GM12878 (cell line): ENCODE data around the gene PLEKHD1. TPM values are rescaled to one million over a fixed set of nuclear protein-coding genes. Genes with fewer than 3 reads are reported as not detected.

Experiments
- ATAC-seq: fragments of 200-7000 bp; cut with Tn5 transposase; 3 replicates; pipeline ENCODE4 v1.9.1; 2020; ENCODE audit warnings: mild to moderate bottlenecking, moderate library complexity
- BruUV-seq: library from RNA; stranded (reverse); fragments of 400-500 nt; replicated peaks from 2 replicates; lab custom pipeline; 2021; lab: Mats Ljungman, UMichigan
- CTCF ChIA-PET: fragments of 300-600 bp; sonication (Branson Sonifier 250); formaldehyde crosslinking; extraction: SDS; loops from one replicate; lab custom pipeline; 2021; ENCODE audit warnings: inconsistent platforms; lab: Yijun Ruan, JAX
- POLR2A ChIA-PET: fragments of 350-600 bp; formaldehyde crosslinking; extraction: SDS; loops from one replicate; lab custom pipeline; 2021; ENCODE audit warnings: inconsistent platforms; lab: Charles Lee
- RAD21 ChIA-PET: fragments of 300-600 bp; sonication (Branson Sonifier 250); formaldehyde crosslinking; loops from one replicate; lab custom pipeline; 2023; ENCODE audit warnings: antibody characterized with exemption; ENCODE audit not compliant: unreplicated experiment; lab: Charles Lee
- SMC1A ChIA-PET: fragments of 300-600 bp; sonication (Branson Sonifier 250); formaldehyde crosslinking; loops from one replicate; lab custom pipeline; 2023; ENCODE audit not compliant: unreplicated experiment, uncharacterized antibody; lab: Charles Lee
- DNase-seq: peaks from one replicate; pipeline ENCODE4 v3.0.0-alpha.2; 2011; ENCODE audit warnings: low read depth, low spot score
- FAIRE-seq: peaks from 3 replicates; lab custom pipeline; 2011; peaks lifted over from hg19 to GRCh38; lab: Jason Lieb, UNC
- H2AFZ ChIP-seq: 2 replicates; pipeline ENCODE4 v1.6.0; 2011; ENCODE audit warnings: low read depth, low read length, control low read depth; ENCODE audit not compliant: control insufficient read depth
- H3K27ac ChIP-seq: 2 replicates; pipeline ENCODE4 v1.5.1; 2011; ENCODE audit warnings: control low read depth; ENCODE audit not compliant: control insufficient read depth, insufficient read depth
- H3K27me3 ChIP-seq, 2 experiments: replicated peaks in 1 of 2; 2 replicates each; pipeline versions ENCODE4 v1.6.0 to v1.6.1; 2011; ENCODE audit warnings: low read length in 1 of 2; ENCODE audit not compliant: control insufficient read depth in 2 of 2, insufficient read depth in 2 of 2
- H3K36me3 ChIP-seq, 2 experiments: 2 replicates each; pipeline ENCODE4 v1.5.1; 2011; ENCODE audit warnings: low read length in 1 of 2; ENCODE audit not compliant: control insufficient read depth in 2 of 2, insufficient read depth in 2 of 2
- H3K4me1 ChIP-seq: 2 replicates; pipeline ENCODE4 v1.6.1; 2011; ENCODE audit warnings: mild to moderate bottlenecking, low read length, moderate library complexity, mixed read lengths; ENCODE audit not compliant: control insufficient read depth, insufficient read depth
- H3K4me2 ChIP-seq: 2 replicates; pipeline ENCODE4 v1.6.0; 2011; ENCODE audit warnings: control low read depth; ENCODE audit not compliant: control insufficient read depth, insufficient read depth
- H3K4me3 ChIP-seq: fragments of 200-600 bp; sonication (generic); 2 replicates; pipeline ENCODE4 v1.5.1; 2016
- H3K79me2 ChIP-seq: 2 replicates; pipeline ENCODE4 v1.6.0; 2011; ENCODE audit warnings: low read length; ENCODE audit not compliant: control insufficient read depth, insufficient read depth
- H3K9ac ChIP-seq: 2 replicates; pipeline ENCODE4 v1.8.0; 2011; ENCODE audit warnings: low read length, control low read depth, mixed read lengths; ENCODE audit not compliant: control insufficient read depth, insufficient read depth
- H3K9me3 ChIP-seq: replicated peaks from 3 replicates; pipeline ENCODE4 v1.5.1; 2011; ENCODE audit warnings: mild to moderate bottlenecking, low read length; ENCODE audit not compliant: control insufficient read depth, insufficient read depth
- H4K20me1 ChIP-seq: 2 replicates; pipeline ENCODE4 v1.6.0; 2011; ENCODE audit not compliant: control insufficient read depth, insufficient read depth
- CBX3 ChIP-seq: fragments of 200-600 bp; sonication (generic); IDR thresholded peaks from 2 replicates; pipeline ENCODE4 v1.6.1; 2016; ENCODE audit warnings: low read depth, borderline replicate concordance
- CUX1 ChIP-seq: IDR thresholded peaks from 2 replicates; pipeline ENCODE4 v1.6.1; 2012; ENCODE audit warnings: improper control_type of control experiment, low read depth, low read length; ENCODE audit not compliant: insufficient replicate concordance
- FOXM1 ChIP-seq: IDR thresholded peaks from 2 replicates; pipeline ENCODE4 v1.6.1; 2012; ENCODE audit warnings: low read depth, mild to moderate bottlenecking, inconsistent platforms, low read length, moderate library complexity
- LARP7 ChIP-seq: fragments of 450-650 bp; IDR thresholded peaks from 2 replicates; pipeline ENCODE4 v1.6.1; 2017; ENCODE audit warnings: mild to moderate bottlenecking
- PAX8 ChIP-seq: fragments of 450-650 bp; IDR thresholded peaks from 2 replicates; pipeline ENCODE4 v1.6.1; 2017; ENCODE audit warnings: mild to moderate bottlenecking, moderate library complexity
- PBX3 ChIP-seq: IDR thresholded peaks from 2 replicates; pipeline ENCODE4 v1.6.1; 2011; ENCODE audit warnings: mild to moderate bottlenecking, low read depth, low read length, moderate library complexity; ENCODE audit not compliant: insufficient replicate concordance
- RELA ChIP-seq: fragments of 450-650 bp; IDR thresholded peaks from 2 replicates; pipeline ENCODE4 v1.8.0; 2014; ENCODE audit warnings: borderline replicate concordance; ENCODE audit not compliant: partially characterized antibody
- REST ChIP-seq: IDR thresholded peaks from 2 replicates; pipeline ENCODE4 v1.6.1; 2012; ENCODE audit warnings: mild to moderate bottlenecking, low read depth, low read length
- SMAD5 ChIP-seq: IDR thresholded peaks from 2 replicates; pipeline ENCODE4 v1.6.1; 2016; ENCODE audit warnings: antibody characterized with exemption, low read depth
- SUZ12 ChIP-seq: fragments of 200-600 bp; sonication (generic); IDR thresholded peaks from one replicate; pipeline ENCODE4 v1.6.1; 2018; ENCODE audit warnings: antibody characterized with exemption, mild to moderate bottlenecking; ENCODE audit not compliant: unreplicated experiment
- YBX1 ChIP-seq: fragments of 450-650 bp; IDR thresholded peaks from 2 replicates; pipeline ENCODE4 v1.6.1; 2016; ENCODE audit warnings: antibody characterized with exemption
- YY1 ChIP-seq: IDR thresholded peaks from 2 replicates; pipeline ENCODE4 v1.6.1; 2011; ENCODE audit warnings: low read depth, mild to moderate bottlenecking, low read length
- WGBS: methylation state at CpG from one replicate; pipeline ENCODE4 v1.1.6; 2016; ENCODE audit warnings: low lambda C conversion rate; ENCODE audit not compliant: insufficient replicate concordance, insufficient coverage; ENCODE audit errors: missing lambda C conversion rate; 5-methylcytosine and 5-hydroxymethylcytosine counted together
- in situ Hi-C: fragments of 300-500 bp; cut with MboI; formaldehyde crosslinking; loops from 9 replicates; pipeline ENCODE4 v1.14.3; 2018; ENCODE audit warnings: mixed read lengths
- intact Hi-C: fragments of 100-400 bp; cut with micrococcal nuclease; formaldehyde crosslinking; loops from one replicate; pipeline ENCODE4 v1.14.2; 2022; ENCODE audit not compliant: unreplicated experiment
- polyA plus RNA-seq, 11 experiments: library from polyadenylated mRNA; depleted of rRNA in 4 of 11; unstranded in 6 of 11; stranded (reverse) in 5 of 11; fragments of >200 nt; fragmentation: Nextera tagmentation in 4 of 11; fragmentation: Illumina TruSeq in 1 of 11; extraction: Ambion mirVana in 4 of 11; extraction: Trizol in 1 of 11; gene quantifications; 1 replicate in 1 of 11; 2 replicates in 10 of 11; pipeline versions ENCODE4 v1.2.1 to v1.2.3, GENCODE V29; 2011 to 2016; ENCODE audit warnings: inconsistent platforms in 2 of 11, missing spikeins in 2 of 11, low read depth in 1 of 11
- total RNA-seq, 4 experiments: library from RNA; depleted of rRNA in 3 of 4; stranded (reverse); fragments of >200 nt in 3 of 4; fragmentation: Illumina TruSeq in 1 of 4; extraction: Trizol in 1 of 4; gene quantifications; 2 replicates each; pipeline versions ENCODE4 v1.2.1 to v1.2.3, GENCODE V29; 2013 to 2021
- TF ChIP-seq, protein P1 (sequence below): IDR thresholded peaks from 2 replicates; pipeline ENCODE4 v1.6.1; 2012; ENCODE audit warnings: low read length, inconsistent platforms

Gene PLEKHD1
- total and polyA plus RNA-seq, 10 of the 15 experiments (the other 5 are each of a cell fraction or from before 2014, with no cell fraction given): 0.01 to 0.08 (median 0.04) TPM; not detected in 6

- H3K4me2 ChIP-seq: no peak overlapping the region
- no peaks in the 10 kb centered on the region for H3K4me1 ChIP-seq
- SMC1A ChIA-PET: interaction anchor here (0.8 to 3.8 kb wide), 23 partner anchors 7 to 328 kb away, joined by 3 to 62 read pairs (median 7); partner anchors contain the start of genes ERH and SLC39A9
- DNase-seq (no peak), ATAC-seq (no peak), FAIRE-seq (no peak)
- intact Hi-C loops (no loop called here), in situ Hi-C loops (no loop called here)
- RAD21 ChIA-PET: interaction anchor here (1.3 to 3.3 kb wide), 8 partner anchors 57 to 327 kb away, joined by 3 to 55 read pairs (median 12); no protein-coding TSS in a partner anchor
- POLR2A ChIA-PET: interaction anchor here (1.1 kb wide), 1 partner anchor 61 kb away, joined by 3 read pairs; no protein-coding TSS in a partner anchor
- H3K36me3 ChIP-seq: peaks cover 3 to 23% of the 10 kb centered on the region in 2 experiments
- H3K79me2 ChIP-seq: no peaks in the 10 kb centered on the region
- 97% methylated on average over 11 of the region's 11 CpGs for WGBS
- no peaks in the 10 kb centered on the region for H4K20me1 ChIP-seq
- no peaks in the 10 kb centered on the region for H3K9me3 ChIP-seq
- H3K4me3 ChIP-seq: no peak overlapping the region
- TF ChIP-seq CBX3 (no peak), LARP7 (no peak), PBX3 (no peak), YY1 (no peak), SMAD5 (no peak), RELA (no peak), SUZ12 (no peak), PAX8 (no peak), FOXM1 (no peak), REST (no peak), YBX1 (no peak), CUX1 (no peak)
- TF ChIP-seq, protein P1, sequence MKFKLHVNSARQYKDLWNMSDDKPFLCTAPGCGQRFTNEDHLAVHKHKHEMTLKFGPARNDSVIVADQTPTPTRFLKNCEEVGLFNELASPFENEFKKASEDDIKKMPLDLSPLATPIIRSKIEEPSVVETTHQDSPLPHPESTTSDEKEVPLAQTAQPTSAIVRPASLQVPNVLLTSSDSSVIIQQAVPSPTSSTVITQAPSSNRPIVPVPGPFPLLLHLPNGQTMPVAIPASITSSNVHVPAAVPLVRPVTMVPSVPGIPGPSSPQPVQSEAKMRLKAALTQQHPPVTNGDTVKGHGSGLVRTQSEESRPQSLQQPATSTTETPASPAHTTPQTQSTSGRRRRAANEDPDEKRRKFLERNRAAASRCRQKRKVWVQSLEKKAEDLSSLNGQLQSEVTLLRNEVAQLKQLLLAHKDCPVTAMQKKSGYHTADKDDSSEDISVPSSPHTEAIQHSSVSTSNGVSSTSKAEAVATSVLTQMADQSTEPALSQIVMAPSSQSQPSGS: no peak
- H2AFZ ChIP-seq: no peak overlapping the region
- no peak overlapping the region for H3K9ac ChIP-seq
- no peaks in the 10 kb centered on the region for H3K27me3 ChIP-seq
- CTCF ChIA-PET: interaction anchor here (0.7 to 7.6 kb wide), 19 partner anchors 9 to 1699 kb away, joined by 3 to 126 read pairs (median 14); partner anchors contain the start of genes ERH and SLC39A9
- no TSS peak for BruUV-seq
- H3K27ac ChIP-seq: no peak overlapping the region
These were observed 26.2 kb upstream of the PLEKHD1 start for GRCh38 chr14:69458350-69458749.
